Osteocyte (in vitro differentiated cells): ENCODE results near the gene VAC14. TPM values are rescaled to one million over a fixed set of nuclear protein-coding genes. Genes with fewer than 3 reads are reported as not detected.
A peak's percentile ranks its signal among the peaks of the same experiment; 100 is the strongest.

Experiments used
- DNase-seq: peaks from one replicate; pipeline ENCODE4 v3.0.0; 2021; ENCODE audit warnings: mixed read lengths; ENCODE audit not compliant: unreplicated experiment; ENCODE audit errors: extremely low spot score
- H3K27ac Mint-ChIP-seq: one replicate; pipeline ENCODE4 v1.8.0; 2021; ENCODE audit warnings: mild to moderate bottlenecking, mixed read lengths; ENCODE audit not compliant: unreplicated experiment
- H3K27me3 Mint-ChIP-seq: one replicate; pipeline ENCODE4 v1.8.0; 2021; ENCODE audit warnings: mixed read lengths; ENCODE audit not compliant: unreplicated experiment
- H3K36me3 Mint-ChIP-seq: one replicate; pipeline ENCODE4 v1.8.0; 2021; ENCODE audit warnings: mixed read lengths; ENCODE audit not compliant: unreplicated experiment
- H3K4me1 Mint-ChIP-seq: one replicate; pipeline ENCODE4 v1.8.0; 2021; ENCODE audit warnings: mixed read lengths; ENCODE audit not compliant: unreplicated experiment
- H3K4me3 Mint-ChIP-seq: one replicate; pipeline ENCODE4 v1.8.0; 2021; ENCODE audit warnings: mild to moderate bottlenecking, moderate library complexity, mixed read lengths; ENCODE audit not compliant: unreplicated experiment
- H3K9me3 Mint-ChIP-seq: one replicate; pipeline ENCODE4 v1.8.0; 2021; ENCODE audit warnings: mixed read lengths; ENCODE audit not compliant: unreplicated experiment
- total RNA-seq: library from RNA; stranded (reverse); gene quantifications from 2 replicates; pipeline ENCODE4 v1.2.1, GENCODE V29; 2021
- TF ChIP-seq, protein P1 (sequence below): fragments of 200-600 bp; sonication (generic); IDR thresholded peaks from 2 replicates; pipeline ENCODE4 v1.5.0; 2021; ENCODE audit warnings: antibody characterized with exemption, mild to moderate bottlenecking, moderate library complexity

Gene VAC14
- total RNA-seq, 1 donor from 2014 or later: 44.5 TPM

DNA sequence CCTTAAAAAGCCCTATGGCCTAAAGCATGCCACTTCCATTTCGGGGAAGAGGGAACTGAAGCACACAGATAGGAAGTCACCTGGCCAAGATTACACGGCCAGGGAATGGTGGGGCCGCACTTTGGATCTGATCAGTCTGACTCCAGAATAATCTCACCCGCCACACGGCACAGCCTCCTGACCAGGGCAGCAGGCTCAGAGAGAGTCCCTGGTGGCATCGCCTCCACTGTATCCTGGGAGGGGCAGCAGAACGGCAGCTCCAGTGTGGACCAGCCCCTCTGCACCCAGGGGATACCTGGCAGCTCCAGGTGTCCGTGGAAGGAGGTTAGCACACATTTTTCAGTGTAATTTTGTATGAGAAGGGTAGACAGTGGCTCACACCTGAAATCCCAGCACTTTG is 35.5 kb downstream of the VAC14 start:
- no peaks in the 10 kb centered on the region for H3K27me3 Mint-ChIP-seq
- peaks cover 40% of the 10 kb centered on the region for H3K4me1 Mint-ChIP-seq
- H3K9me3 Mint-ChIP-seq: no peaks in the 10 kb centered on the region
- TF ChIP-seq, protein P1, sequence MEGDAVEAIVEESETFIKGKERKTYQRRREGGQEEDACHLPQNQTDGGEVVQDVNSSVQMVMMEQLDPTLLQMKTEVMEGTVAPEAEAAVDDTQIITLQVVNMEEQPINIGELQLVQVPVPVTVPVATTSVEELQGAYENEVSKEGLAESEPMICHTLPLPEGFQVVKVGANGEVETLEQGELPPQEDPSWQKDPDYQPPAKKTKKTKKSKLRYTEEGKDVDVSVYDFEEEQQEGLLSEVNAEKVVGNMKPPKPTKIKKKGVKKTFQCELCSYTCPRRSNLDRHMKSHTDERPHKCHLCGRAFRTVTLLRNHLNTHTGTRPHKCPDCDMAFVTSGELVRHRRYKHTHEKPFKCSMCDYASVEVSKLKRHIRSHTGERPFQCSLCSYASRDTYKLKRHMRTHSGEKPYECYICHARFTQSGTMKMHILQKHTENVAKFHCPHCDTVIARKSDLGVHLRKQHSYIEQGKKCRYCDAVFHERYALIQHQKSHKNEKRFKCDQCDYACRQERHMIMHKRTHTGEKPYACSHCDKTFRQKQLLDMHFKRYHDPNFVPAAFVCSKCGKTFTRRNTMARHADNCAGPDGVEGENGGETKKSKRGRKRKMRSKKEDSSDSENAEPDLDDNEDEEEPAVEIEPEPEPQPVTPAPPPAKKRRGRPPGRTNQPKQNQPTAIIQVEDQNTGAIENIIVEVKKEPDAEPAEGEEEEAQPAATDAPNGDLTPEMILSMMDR: no peak
- H3K36me3 Mint-ChIP-seq: peaks cover 7% of the 10 kb centered on the region
- H3K27ac Mint-ChIP-seq: no peak overlapping the region
- H3K4me3 Mint-ChIP-seq: no peak overlapping the region
- DNase-seq: no peak

DNA sequence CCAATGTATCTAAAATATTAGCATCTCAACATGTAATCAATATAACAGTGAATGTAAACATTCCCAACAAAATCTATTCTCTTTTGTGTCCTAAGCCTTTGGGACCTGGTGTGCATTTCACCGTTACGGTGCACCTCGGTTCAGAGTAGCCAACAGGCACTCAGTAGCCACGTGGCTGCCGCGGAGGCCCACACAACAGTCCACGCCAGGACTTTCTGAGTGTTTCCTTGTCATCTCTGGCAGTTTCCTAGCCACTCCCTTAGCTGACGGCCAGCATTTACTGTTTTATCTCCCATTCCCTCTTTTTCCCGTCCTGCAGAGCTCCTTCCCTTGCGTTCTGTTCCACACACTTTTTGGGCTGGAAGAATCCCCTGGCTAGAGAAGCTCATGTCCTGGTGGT is 36.3 kb downstream of the VAC14 start:
- Mint-ChIP-seq H3K36me3 (peaks cover 6% of the 10 kb centered on the region), H3K27ac (no peak overlapping the region), H3K4me1 (peaks cover 47% of the 10 kb centered on the region), H3K9me3 (no peaks in the 10 kb centered on the region), H3K27me3 (no peaks in the 10 kb centered on the region), H3K4me3 (no peak overlapping the region)
- DNase-seq: no peak
- TF ChIP-seq, protein P1: no peak

DNA sequence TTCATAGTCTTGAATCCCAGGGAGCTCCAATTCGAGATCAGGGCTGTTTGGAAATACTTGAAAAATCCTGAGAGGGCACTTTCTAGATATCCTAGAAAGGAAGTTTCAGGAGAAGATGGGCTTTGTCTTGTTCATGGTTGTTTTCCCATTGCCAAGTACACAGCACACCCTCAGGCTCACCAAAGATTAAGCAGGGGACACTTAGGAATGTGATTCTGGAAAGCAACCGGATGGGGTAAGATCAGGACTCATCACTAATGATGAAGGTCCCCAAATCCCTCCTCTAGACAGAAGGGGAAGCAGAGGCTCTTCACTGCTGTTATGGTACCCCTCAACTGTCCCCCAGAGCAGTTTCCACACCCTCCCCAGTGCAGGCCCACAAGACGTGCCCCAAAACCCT is 40.7 kb downstream of the VAC14 start:
- Mint-ChIP-seq H3K36me3 (peaks cover 31% of the 10 kb centered on the region), H3K27ac (peak overlapping the region; percentile 87), H3K27me3 (no peaks in the 10 kb centered on the region), H3K4me3 (no peak overlapping the region), H3K9me3 (no peaks in the 10 kb centered on the region), H3K4me1 (peaks cover 39% of the 10 kb centered on the region)
- DNase-seq: no peak
- TF ChIP-seq, protein P1: no peak

DNA sequence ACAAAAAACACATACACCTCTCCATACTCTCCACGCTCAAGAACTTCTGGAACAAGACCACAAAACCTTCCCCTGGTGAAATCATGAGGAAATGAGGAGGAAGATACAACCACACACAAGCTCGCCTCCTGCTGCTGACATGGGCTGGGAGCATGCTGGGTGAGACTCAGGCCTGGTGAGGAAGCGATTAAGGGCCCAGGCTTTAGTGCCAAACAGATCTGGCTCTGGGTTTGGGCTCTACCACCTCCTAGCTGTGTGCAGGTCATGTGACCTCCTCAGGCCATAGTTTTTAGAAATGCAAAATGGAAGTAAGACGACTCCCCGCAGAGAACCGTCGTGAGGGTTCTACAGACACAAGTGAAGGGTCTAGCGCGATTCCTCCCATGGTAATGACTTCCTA is 41.3 kb downstream of the VAC14 start:
- no peak for DNase-seq
- H3K9me3 Mint-ChIP-seq: no peaks in the 10 kb centered on the region
- peak overlapping the region; percentile 87 for H3K27ac Mint-ChIP-seq
- H3K4me3 Mint-ChIP-seq: no peak overlapping the region
- H3K4me1 Mint-ChIP-seq: peaks cover 44% of the 10 kb centered on the region
- peaks cover 31% of the 10 kb centered on the region for H3K36me3 Mint-ChIP-seq
- H3K27me3 Mint-ChIP-seq: no peaks in the 10 kb centered on the region
- TF ChIP-seq, protein P1: no peak

DNA sequence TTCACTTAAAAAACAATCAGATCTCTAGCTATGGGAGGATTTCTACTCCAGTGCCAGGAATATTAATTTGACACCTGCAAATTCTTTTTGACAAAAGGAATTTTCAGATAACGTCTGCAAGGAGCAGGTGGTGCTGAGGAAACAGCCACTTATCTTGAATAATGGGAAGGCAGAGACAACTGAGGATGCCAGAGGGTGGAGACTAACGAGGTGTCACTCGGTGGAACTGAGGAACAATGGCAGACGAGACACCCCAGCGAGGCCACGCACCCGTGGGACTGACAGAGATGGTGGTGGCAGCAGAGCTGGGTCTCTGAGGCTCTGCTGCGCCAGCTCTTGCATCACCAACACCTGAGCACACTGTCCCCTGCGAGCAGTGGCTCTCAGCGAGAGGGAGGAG is 42.2 kb downstream of the VAC14 start:
- no peak for DNase-seq
- Mint-ChIP-seq H3K4me1 (peaks cover 53% of the 10 kb centered on the region), H3K4me3 (no peak overlapping the region), H3K27ac (peak overlapping the region; percentile 8), H3K27me3 (no peaks in the 10 kb centered on the region), H3K9me3 (no peaks in the 10 kb centered on the region), H3K36me3 (peaks cover 31% of the 10 kb centered on the region)
- TF ChIP-seq, protein P1: no peak
